Fibroblast of lung (primary cell): ENCODE data around the gene VPS35L.

Experiments used
- CTCF ChIP-seq, 2 donors: IDR thresholded peaks in 1 of 2; conservative IDR thresholded peaks in 1 of 2; 1 replicate in 1 of 2; 2 replicates in 1 of 2; pipeline ENCODE4 v1.5.1; 2011 to 2012; ENCODE audit warnings: low read length in 2 of 2, control low read depth in 1 of 2, inconsistent platforms in 1 of 2, low read depth in 1 of 2, mild to moderate bottlenecking in 1 of 2
- EZH2 ChIP-seq: IDR thresholded peaks from 2 replicates; pipeline ENCODE4 v1.5.1; 2012; ENCODE audit warnings: low read length, control low read depth, mild to moderate bottlenecking; ENCODE audit errors: missing control alignments

- peak; percentile 35 to 63 for TF ChIP-seq CTCF (conservative IDR thresholded peaks at IDR 0.05 in 1 of 2, IDR thresholded peaks at IDR 0.05 in 1 of 2; ENCODE audit: low read depth in 1 of 2, low read length in 2 of 2)
- TF ChIP-seq EZH2: no peak
These were observed 3.9 kb downstream of the VPS35L start for GRCh38 chr16:19559242-19559910.
